ENCODE measurements around the gene VAMP2.

Gene VAMP2

GRCh38 chr17:8162233-8162996, at the start of gene VAMP2:
Gene VAMP2 (minus strand): TSS chr17:8162948. CDS start chr17:8162879, 69 bp downstream.
- peak; percentile 69 for DNase-seq (ENCODE audit: low read depth)
- H3K4me3 ChIP-seq (ENCODE audit: low read length) = peak within 1 kb of the TSS; percentile 82
- TF ChIP-seq CTCF (IDR thresholded peaks at IDR 0.05; ENCODE audit: insufficient read depth, low read depth, low read length, missing control alignments) = no peak

GRCh38 chr17:8210761-8211458, 48.2 kb upstream of the VAMP2 start:
- H3K4me3 ChIP-seq (ENCODE audit: low read length) = peak overlapping the region; percentile 74
- no peak for TF ChIP-seq CTCF (IDR thresholded peaks at IDR 0.05; ENCODE audit: insufficient read depth, low read depth, low read length, missing control alignments)
- DNase-seq (ENCODE audit: low read depth) = no peak

GRCh38 chr17:8209907-8210760, 47.4 kb upstream of the VAMP2 start, which contains the start of gene AURKB:
Gene AURKB (minus strand): TSS chr17:8210575. CDS start chr17:8210224, 351 bp downstream.
- peak; percentile 97 for DNase-seq (ENCODE audit: low read depth)
- TF ChIP-seq CTCF (IDR thresholded peaks at IDR 0.05; ENCODE audit: insufficient read depth, low read depth, low read length, missing control alignments) = no peak
- peak within 1 kb of the TSS; percentile 74 for H3K4me3 ChIP-seq (ENCODE audit: low read length)

- no peak overlapping the region for H3K4me3 ChIP-seq (ENCODE audit: low read length)
- DNase-seq (ENCODE audit: low read depth) = no peak
- TF ChIP-seq CTCF (IDR thresholded peaks at IDR 0.05; ENCODE audit: insufficient read depth, low read depth, low read length, missing control alignments) = no peak
Measured at GRCh38 chr17:8206536-8206935, 43.8 kb upstream of the VAMP2 start.

- TF ChIP-seq CTCF (IDR thresholded peaks at IDR 0.05; ENCODE audit: insufficient read depth, low read depth, low read length, missing control alignments) = no peak
- no peak for DNase-seq (ENCODE audit: low read depth)
- H3K4me3 ChIP-seq (ENCODE audit: low read length) = no peak overlapping the region
Measured at GRCh38 chr17:8204761-8205555, 42.2 kb upstream of the VAMP2 start.

All from epithelial cell of esophagus (primary cell).